ENCODE results near the gene TENM4.

The TENM4 gene

GRCh38 chr11:79119491-79120284 is 321.1 kb downstream of the TENM4 start:
- no peak for DNase-seq (ENCODE audit: low spot score)

DNA sequence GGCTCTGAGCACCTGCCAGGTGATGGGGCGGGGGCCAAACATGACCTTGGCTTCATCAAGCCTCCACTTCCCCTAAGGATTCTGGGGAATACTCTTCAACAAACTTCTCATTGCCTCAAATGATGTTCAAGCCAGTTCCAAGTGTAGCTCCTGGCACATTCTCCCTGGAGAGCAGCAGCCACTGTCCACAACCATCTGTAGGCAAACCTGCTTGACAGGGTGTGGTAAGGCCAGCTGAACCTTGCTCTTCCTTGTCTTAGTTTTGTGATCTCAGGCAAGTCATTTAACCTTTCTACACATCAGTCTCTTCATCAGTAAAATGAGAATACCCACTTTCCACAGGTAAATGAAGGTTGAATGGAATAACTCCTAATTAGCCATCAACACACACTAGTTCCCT is 323.3 kb downstream of the TENM4 start:
- no peak for DNase-seq (ENCODE audit: low spot score)

- no peak for DNase-seq (ENCODE audit: low spot score)
Measured at GRCh38 chr11:79116600-79116999, 324.2 kb downstream of the TENM4 start.

- no peak for DNase-seq (ENCODE audit: low spot score)
Measured at GRCh38 chr11:79113054-79113690, 327.7 kb downstream of the TENM4 start.

- DNase-seq (ENCODE audit: low spot score) = no peak
Measured at GRCh38 chr11:79110796-79111195, 330.0 kb downstream of the TENM4 start.

DNA sequence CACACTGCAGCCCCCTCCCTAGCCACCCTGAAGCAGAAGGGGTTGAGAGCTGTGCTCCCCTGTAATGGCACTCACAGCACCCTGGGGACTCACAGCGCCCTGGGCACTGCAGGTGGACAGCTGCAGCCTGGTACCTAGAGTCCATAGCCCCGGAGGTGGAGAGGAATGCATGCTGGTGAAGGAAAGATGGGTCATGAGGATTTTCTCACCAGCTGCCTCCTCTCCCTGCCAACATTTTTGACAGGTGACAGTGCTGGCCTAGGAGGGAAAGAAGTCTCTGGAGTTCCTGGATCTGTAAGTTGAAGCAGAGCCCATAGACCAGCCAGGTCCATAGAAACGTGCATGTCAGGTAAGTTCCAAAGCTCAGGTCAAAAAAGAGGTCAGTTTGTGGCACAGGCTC is 330.5 kb downstream of the TENM4 start:
- DNase-seq (ENCODE audit: low spot score) = no peak

DNA sequence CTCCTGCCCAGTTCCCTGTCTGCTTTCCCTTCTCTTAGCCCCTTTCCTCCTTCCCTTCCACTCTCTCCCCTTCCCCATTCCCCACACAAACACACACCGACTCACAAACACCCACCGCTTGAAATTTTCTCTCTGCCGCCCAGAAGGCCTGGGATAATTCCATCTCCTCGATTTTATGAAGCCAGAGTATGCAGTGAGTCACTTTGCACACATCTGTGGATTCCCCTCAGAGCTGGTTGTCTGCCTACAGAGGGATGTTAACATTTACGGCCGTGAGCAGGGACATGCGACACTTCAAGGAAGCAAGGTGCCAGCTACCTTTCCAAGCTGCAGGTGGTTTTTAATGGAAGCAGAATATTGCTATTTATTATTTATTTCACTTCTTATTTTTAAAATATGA is 332.0 kb downstream of the TENM4 start:
- no peak for DNase-seq (ENCODE audit: low spot score)

DNA sequence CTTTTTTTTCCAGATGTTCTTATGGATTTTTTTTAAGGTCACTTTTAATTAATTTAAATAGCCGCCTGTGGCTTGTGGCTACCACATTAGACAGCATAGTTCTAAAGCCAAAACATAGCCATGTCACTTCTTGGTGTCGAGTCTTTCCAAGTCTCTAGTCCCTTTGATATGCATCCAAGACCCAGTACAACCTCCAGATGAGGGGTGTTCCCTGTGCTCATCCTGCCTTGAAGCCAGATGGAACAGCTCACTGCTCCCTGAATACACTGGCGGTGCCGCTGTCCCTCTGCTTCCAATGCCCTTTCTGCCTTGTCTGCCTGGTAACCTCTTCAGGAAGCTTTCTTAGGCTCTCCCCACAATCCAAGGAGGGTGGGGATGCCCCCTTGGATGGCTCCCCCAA is 338.0 kb downstream of the TENM4 start:
- no peak for DNase-seq (ENCODE audit: low spot score)

- DNase-seq (ENCODE audit: low spot score) = no peak
Measured at GRCh38 chr11:79101656-79102055, 339.2 kb downstream of the TENM4 start.

DNA sequence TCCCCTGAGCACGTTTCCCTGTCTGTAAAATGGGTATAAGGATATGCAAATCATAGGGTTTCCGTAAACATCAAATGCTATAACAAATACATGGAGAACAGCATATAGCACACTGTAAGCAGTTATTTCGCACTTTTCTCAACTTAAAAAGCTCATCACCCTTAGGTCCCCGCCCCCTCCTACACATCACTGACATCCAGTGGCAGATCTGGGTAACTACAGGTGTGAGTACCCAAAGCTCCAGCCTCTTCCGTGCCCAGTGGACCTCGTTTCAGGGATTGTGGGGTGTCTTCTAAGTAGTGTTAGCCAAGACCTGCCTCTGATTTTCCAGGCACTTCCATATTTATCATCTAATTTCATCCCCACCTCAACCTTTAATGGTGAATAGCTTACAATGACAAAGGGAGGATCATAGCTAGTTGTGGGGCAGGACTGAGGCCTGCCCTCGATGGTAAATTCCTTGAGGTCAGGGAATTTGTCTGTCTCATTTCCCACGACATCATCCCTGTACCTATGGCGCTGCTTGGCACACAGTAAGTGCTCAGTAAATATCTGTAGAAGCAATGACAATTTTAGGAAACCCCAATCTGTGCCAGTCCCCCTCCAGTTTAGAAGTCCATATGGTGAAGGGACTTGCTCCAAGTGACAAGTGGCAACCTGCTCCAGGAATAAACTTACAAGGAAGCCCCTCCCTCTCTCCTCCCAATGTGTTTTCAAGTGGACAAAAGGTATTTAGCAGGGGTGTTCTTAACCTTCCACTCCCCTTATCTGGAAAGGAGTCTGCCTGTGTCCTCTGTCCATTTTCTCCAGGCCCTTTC is 340.5 kb downstream of the TENM4 start:
- DNase-seq (ENCODE audit: low spot score) = peak; percentile 4

GRCh38 chr11:79098146-79098545 is 342.7 kb downstream of the TENM4 start:
- DNase-seq (ENCODE audit: low spot score) = no peak

- DNase-seq (ENCODE audit: low spot score) = no peak
Measured at GRCh38 chr11:79097246-79097875, 343.5 kb downstream of the TENM4 start.

GRCh38 chr11:79095424-79095823 is 345.4 kb downstream of the TENM4 start:
- DNase-seq (ENCODE audit: low spot score) = no peak

- no peak for DNase-seq (ENCODE audit: low spot score)
Measured at GRCh38 chr11:79094616-79095015, 346.2 kb downstream of the TENM4 start.

GRCh38 chr11:79092791-79093353 is 348.0 kb downstream of the TENM4 start:
- DNase-seq (ENCODE audit: low spot score) = no peak

- no peak for DNase-seq (ENCODE audit: low spot score)
Measured at GRCh38 chr11:79090191-79090705, 350.6 kb downstream of the TENM4 start.

GRCh38 chr11:79089601-79090000 is 351.2 kb downstream of the TENM4 start:
- no peak for DNase-seq (ENCODE audit: low spot score)

DNA sequence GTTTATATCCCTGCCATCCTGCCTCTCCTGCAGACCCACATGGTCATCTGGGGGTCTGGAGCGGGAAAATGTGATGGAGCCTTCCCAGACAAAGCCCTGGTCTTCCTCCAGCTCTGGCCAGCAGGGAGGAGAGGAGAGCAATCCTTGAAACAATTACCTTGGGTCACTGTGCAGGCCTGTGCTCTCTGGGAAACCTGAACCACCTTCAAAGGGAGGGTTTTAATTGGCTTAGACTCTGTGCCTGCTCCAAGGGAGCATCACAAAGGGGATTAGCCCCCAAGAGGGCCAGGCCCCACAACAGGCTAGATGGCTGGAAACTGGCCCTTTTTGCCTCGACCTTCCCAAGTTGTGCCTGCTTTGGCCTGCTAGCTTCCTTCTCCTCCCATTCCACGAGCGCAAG is 351.9 kb downstream of the TENM4 start:
- no peak for DNase-seq (ENCODE audit: low spot score)

GRCh38 chr11:79087961-79088318 is 352.9 kb downstream of the TENM4 start:
- no peak for DNase-seq (ENCODE audit: low spot score)

DNA sequence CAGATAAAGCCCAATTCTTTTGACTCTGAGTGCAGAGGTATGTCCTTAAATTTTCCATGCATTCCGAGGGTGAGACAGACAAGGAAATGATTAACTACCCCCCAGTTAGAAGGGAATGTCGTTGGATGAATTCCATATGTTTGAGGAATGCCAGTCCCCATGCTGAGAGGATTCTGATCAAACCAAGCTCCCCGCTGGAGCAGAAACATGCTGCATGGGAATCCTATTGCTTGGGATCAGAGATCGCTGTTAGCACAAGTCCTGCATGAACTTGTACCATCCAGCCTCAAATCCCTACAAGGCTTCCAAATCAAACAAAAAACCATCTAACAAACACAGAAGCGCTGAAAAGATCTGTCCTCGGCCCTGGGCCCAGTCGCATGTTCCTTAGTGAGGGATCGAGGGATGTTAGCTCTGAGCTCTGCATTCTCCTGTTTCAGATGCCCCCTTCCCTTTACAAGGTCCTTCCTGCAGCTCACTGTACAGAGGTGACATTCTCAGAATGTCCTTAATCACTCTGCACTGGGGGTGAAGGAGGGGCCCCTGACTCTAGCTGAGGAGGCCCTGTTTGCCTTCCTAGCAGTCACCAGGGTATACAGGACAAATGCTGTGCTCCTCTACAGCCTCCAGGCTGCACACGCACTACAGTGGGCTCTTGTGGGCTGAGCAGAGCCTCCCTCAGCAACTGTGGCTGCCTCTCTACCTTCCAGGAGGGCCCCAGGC is 353.4 kb downstream of the TENM4 start:
- no peak for DNase-seq (ENCODE audit: low spot score)

- DNase-seq (ENCODE audit: low spot score) = no peak
Measured at GRCh38 chr11:79086056-79086455, 354.8 kb downstream of the TENM4 start.
